ENCODE results near the gene TLN1. TPM values are rescaled to one million over a fixed set of nuclear protein-coding genes. Genes with fewer than 3 reads are reported as not detected.

The TLN1 gene
- total and polyA plus RNA-seq, 2 of the 8 experiments (the other 6 are each of a cell fraction or from before 2014, with no cell fraction given) = 28.1 to 90.1 TPM

DNA sequence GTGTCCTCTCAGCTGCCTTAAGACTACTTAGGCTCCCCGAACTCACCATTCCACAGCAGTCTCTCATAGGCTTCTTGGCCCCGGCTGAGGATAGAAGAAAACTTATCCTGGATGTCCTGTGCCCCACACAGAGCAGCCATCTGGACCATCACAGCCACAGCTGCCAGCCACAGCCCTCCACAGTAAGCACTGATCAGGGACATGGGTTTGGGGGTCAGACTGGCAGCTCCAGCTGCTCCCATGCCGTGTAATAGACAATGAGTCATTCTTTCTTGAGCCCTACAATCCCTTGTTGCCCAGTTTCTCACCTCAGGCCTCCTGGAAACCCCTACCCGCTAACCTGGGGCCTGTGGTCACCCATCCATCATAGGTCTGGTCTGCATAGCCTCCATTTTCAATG is 6.2 kb upstream of the TLN1 start:
- H3K9me3 ChIP-seq (ENCODE audit: insufficient read depth in 2 of 2, low read depth in 1 of 2, low read length in 1 of 2) = no peaks in the 10 kb centered on the region; a peak in 1 of 4 replicates
- no peak overlapping the region for H2AK5ac ChIP-seq (ENCODE audit: low read depth, low read length)
- H3K4me3 ChIP-seq (ENCODE audit: extremely low read depth in 1 of 4, insufficient read depth in 2 of 4, low read depth in 3 of 4, low read length in 4 of 4) = no peak overlapping the region
- no peak overlapping the region for H3K27ac ChIP-seq (ENCODE audit: low read depth, low read length)
- H3K23me2 ChIP-seq (ENCODE audit: low read depth, low read length) = no peaks in the 10 kb centered on the region; the same call in 1 of the 2 replicates
- H3K4ac ChIP-seq (replicated peaks; ENCODE audit: insufficient read length, low read depth, low read length) = no peak overlapping the region
- H3K79me1 ChIP-seq (ENCODE audit: low read depth, low read length) = peaks cover 3% of the 10 kb centered on the region; the same call in 1 of the 2 replicates
- H2BK5ac ChIP-seq (ENCODE audit: low read depth, low read length) = no peak overlapping the region
- no peak overlapping the region for H2AFZ ChIP-seq (ENCODE audit: low read length)
- H3K79me2 ChIP-seq (ENCODE audit: control insufficient read depth in 1 of 2, insufficient read depth in 2 of 2, low read length in 2 of 2) = peaks cover 0 to 5% of the 10 kb centered on the region in 2 experiments; a peak in 1 of 4 replicates
- no peak overlapping the region for H3K9ac ChIP-seq (replicated peaks in 1 of 4; ENCODE audit: extremely low read depth in 1 of 4, low read depth in 3 of 4, low read length in 3 of 4)
- no peak overlapping the region for H2BK20ac ChIP-seq (ENCODE audit: low read length)
- FAIRE-seq (no peak), DNase-seq (ENCODE audit: low read depth in 1 of 2, low spot score in 2 of 2) (no peak)
- no peak overlapping the region for H4K5ac ChIP-seq (ENCODE audit: insufficient read length, low read depth, low read length)
- no peak overlapping the region for H2BK120ac ChIP-seq (replicated peaks; ENCODE audit: low read depth, low read length)
- H3K23ac ChIP-seq (ENCODE audit: insufficient read length) = no peak overlapping the region
- POLR2A ChIA-PET (ENCODE audit: partially characterized antibody) = interaction anchor here (1.0 to 4.8 kb wide), 5 partner anchors 10 to 48 kb away, joined by 3 to 35 read pairs (median 5); partner anchors contain the start of genes GBA2 and RGP1
- H2BK15ac ChIP-seq (ENCODE audit: low read length) = no peak overlapping the region
- no peak overlapping the region for H4K91ac ChIP-seq (replicated peaks; ENCODE audit: insufficient read length, low read length)
- H3K4me2 ChIP-seq (ENCODE audit: insufficient read depth in 1 of 2, low read depth in 2 of 2, low read length in 2 of 2) = no peak overlapping the region
- H3K18ac ChIP-seq (ENCODE audit: extremely low read depth, low read length) = no peak overlapping the region
- H2BK12ac ChIP-seq (ENCODE audit: low read depth, low read length) = no peak overlapping the region
- no peaks in the 10 kb centered on the region for H3K27me3 ChIP-seq (replicated peaks in 1 of 4; ENCODE audit: control insufficient read depth in 3 of 4, extremely low read depth in 1 of 4, insufficient read depth in 3 of 4, low read length in 3 of 4)
- 85% methylated on average over 4 of the region's 4 CpGs; no CpG with 5 or more reads in 1 of the 2 experiments for WGBS, 2 experiments (ENCODE audit: extremely low coverage in 1 of 2, insufficient coverage in 1 of 2, insufficient read length in 1 of 2, insufficient replicate concordance in 2 of 2, low coverage in 1 of 2, low lambda C conversion rate in 2 of 2, missing lambda C conversion rate in 1 of 2)
- peaks cover 7 to 19% of the 10 kb centered on the region in 2 experiments for H4K20me1 ChIP-seq (replicated peaks in 1 of 2; ENCODE audit: control insufficient read depth in 1 of 2, insufficient read depth in 2 of 2, low read length in 2 of 2)
- peaks cover 34 to 74% (median 63%) of the 10 kb centered on the region in 4 experiments for H3K36me3 ChIP-seq (ENCODE audit: control insufficient read depth in 2 of 4, insufficient read depth in 4 of 4, low read length in 3 of 4)
- no peak overlapping the region for H4K8ac ChIP-seq (ENCODE audit: extremely low read depth, insufficient read depth, low read length)
- H3K14ac ChIP-seq (ENCODE audit: insufficient read length) = no peak overlapping the region
- H3K56ac ChIP-seq (replicated peaks; ENCODE audit: insufficient read length, low read depth, low read length) = no peak overlapping the region
- CTCF ChIA-PET (ENCODE audit: partially characterized antibody) = interaction anchor here (0.7 to 16.0 kb wide), 10 partner anchors 9 to 50 kb away, joined by 3 to 198 read pairs (median 6); partner anchors contain the start of genes CREB3, GBA2, MSMP and RGP1
- H3K4me1 ChIP-seq (replicated peaks in 1 of 4; ENCODE audit: control insufficient read depth in 3 of 4, insufficient read depth in 4 of 4, low read length in 3 of 4) = peaks cover 0 to 6% (median 3%) of the 10 kb centered on the region in 4 experiments; a peak in 4 of 7 replicates
- TF ChIP-seq SUZ12 (IDR thresholded peaks at IDR 0.05; ENCODE audit: low read length) = no peak
- TF ChIP-seq CHD1 (IDR thresholded peaks at IDR 0.05; ENCODE audit: low read depth, low read length) = no peak
- no peak for TF ChIP-seq CREB1 (IDR thresholded peaks at IDR 0.05)
- TF ChIP-seq HDAC2 (IDR thresholded peaks at IDR 0.05; ENCODE audit: borderline replicate concordance in 1 of 2, low read depth in 2 of 2, low read length in 2 of 2) = no peak
- TF ChIP-seq TBP (IDR thresholded peaks at IDR 0.05; ENCODE audit: low read depth, low read length) = no peak
- TF ChIP-seq BRCA1 (IDR thresholded peaks at IDR 0.05; ENCODE audit: low read depth, low read length) = no peak
- TF ChIP-seq, protein P1, sequence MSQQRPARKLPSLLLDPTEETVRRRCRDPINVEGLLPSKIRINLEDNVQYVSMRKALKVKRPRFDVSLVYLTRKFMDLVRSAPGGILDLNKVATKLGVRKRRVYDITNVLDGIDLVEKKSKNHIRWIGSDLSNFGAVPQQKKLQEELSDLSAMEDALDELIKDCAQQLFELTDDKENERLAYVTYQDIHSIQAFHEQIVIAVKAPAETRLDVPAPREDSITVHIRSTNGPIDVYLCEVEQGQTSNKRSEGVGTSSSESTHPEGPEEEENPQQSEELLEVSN (IDR thresholded peaks at IDR 0.05) = no peak
- no peak for TF ChIP-seq JUN (IDR thresholded peaks at IDR 0.05; ENCODE audit: low read depth, low read length)
- no peak for TF ChIP-seq CTBP2 (IDR thresholded peaks at IDR 0.05; ENCODE audit: borderline replicate concordance, insufficient read depth, insufficient read length, low read length)
- no peak for TF ChIP-seq SAP30 (IDR thresholded peaks at IDR 0.05; ENCODE audit: insufficient read depth, insufficient replicate concordance, low read length)
- no peak for TF ChIP-seq CEBPB (IDR thresholded peaks at IDR 0.05; ENCODE audit: low read depth, low read length)
- TF ChIP-seq FOSL1 (IDR thresholded peaks at IDR 0.05; ENCODE audit: insufficient read depth, low read depth, low read length) = no peak
